Gastroesophageal sphincter (tissue), 4 donors: ENCODE data around the gene ZMIZ1. TPM values are rescaled to one million over a fixed set of nuclear protein-coding genes. Genes with fewer than 3 reads are reported as not detected.

ENCODE experiments used
- ATAC-seq: fragments of 150-250 bp; one replicate; pipeline ENCODE4 v1.9.1; 2016; ENCODE audit warnings: mild to moderate bottlenecking, moderate library complexity
- H3K27ac ChIP-seq, 4 donors: fragments of 200-600 bp; sonication (generic) in 3 of 4; 1 replicate in 3 of 4; 2 replicates in 1 of 4; pipeline ENCODE4 v1.5.1; 2016 to 2019
- H3K27me3 ChIP-seq: fragments of 200-600 bp; sonication (generic); one replicate; pipeline ENCODE4 v1.5.1; 2019
- H3K36me3 ChIP-seq, 2 donors: fragments of 200-600 bp; sonication (generic); one replicate each; pipeline ENCODE4 v1.5.1; 2019; ENCODE audit warnings: control low read depth in 1 of 2
- H3K4me1 ChIP-seq, 3 donors: fragments of 200-600 bp; sonication (generic); 1 replicate in 2 of 3; 2 replicates in 1 of 3; pipeline ENCODE4 v1.5.1; 2016 to 2019; ENCODE audit warnings: control low read depth in 2 of 3
- H3K4me3 ChIP-seq, 2 donors: fragments of 200-600 bp; sonication (generic); one replicate each; pipeline ENCODE4 v1.5.1; 2019; ENCODE audit warnings: mild to moderate bottlenecking in 1 of 2, moderate library complexity in 1 of 2
- H3K9me3 ChIP-seq, 3 donors: fragments of 200-600 bp; sonication (generic); one replicate each; pipeline ENCODE4 v1.5.1; 2017 to 2019; ENCODE audit warnings: control low read depth in 2 of 3
- CTCF ChIP-seq, 4 experiments: fragments of 200-600 bp in 2 of 4; fragments of 450-650 bp in 2 of 4; sonication (generic) in 1 of 4; IDR thresholded peaks; one replicate each; pipeline ENCODE4 v1.5.1; 2017 to 2019; ENCODE audit warnings: antibody characterized with exemption in 4 of 4, mild to moderate bottlenecking in 2 of 4, moderate library complexity in 2 of 4
- EP300 ChIP-seq: sonication (generic); formaldehyde crosslinking; IDR thresholded peaks from one replicate; pipeline ENCODE4 v1.6.1; 2017; ENCODE audit warnings: antibody characterized with exemption, mild to moderate bottlenecking
- POLR2A ChIP-seq, 2 donors: fragments of 450-650 bp; IDR thresholded peaks; one replicate each; pipeline ENCODE4 v1.6.1; 2017; ENCODE audit warnings: antibody characterized with exemption in 2 of 2, mild to moderate bottlenecking in 2 of 2, moderate library complexity in 1 of 2
- POLR2AphosphoS5 ChIP-seq: sonication (generic); formaldehyde crosslinking; IDR thresholded peaks from one replicate; pipeline ENCODE4 v1.6.1; 2017; ENCODE audit warnings: antibody characterized with exemption
- WGBS, 2 donors: methylation state at CpG; one replicate each; pipeline ENCODE4 v1.1.5; 2018; ENCODE audit warnings: low coverage in 1 of 2; 5-methylcytosine and 5-hydroxymethylcytosine counted together
- total RNA-seq, 4 donors: library from RNA; depleted of rRNA; stranded (reverse); fragments of >200 nt; gene quantifications; one replicate each; pipeline ENCODE4 v1.1.0, GENCODE V29; 2016

ZMIZ1 gene
- total RNA-seq, 4 donors from 2014 or later: 36.3 to 79.2 (median 67.1) TPM

GRCh38 chr10:79070606-79071395 lies 2.0 kb downstream of the ZMIZ1 start:
- WGBS, 2 donors: 0% methylated on average over 7 of the region's 32 CpGs; no CpG with 5 or more reads in 1 of the 2 donors
- peaks cover 7 to 70% (median 49%) of the 10 kb centered on the region in 3 donors for H3K4me1 ChIP-seq
- TF ChIP-seq CTCF (IDR thresholded peaks at IDR 0.05) (peak in 1 of 4 experiments; percentile 16), POLR2A (IDR thresholded peaks at IDR 0.05) (peak; percentile 66 to 68), EP300 (no peak), POLR2AphosphoS5 (peak; percentile 94)
- peak overlapping the region; percentile 92 to 99 (median 96) for H3K27ac ChIP-seq
- peak overlapping the region; percentile 74 to 77 for H3K4me3 ChIP-seq
- peak; percentile 76 for ATAC-seq
- H3K27me3 ChIP-seq: no peaks in the 10 kb centered on the region
- no peaks in the 10 kb centered on the region for H3K36me3 ChIP-seq
- no peaks in the 10 kb centered on the region for H3K9me3 ChIP-seq

GRCh38 chr10:79071396-79071923 lies 2.7 kb downstream of the ZMIZ1 start:
- 0 to 4% methylated on average over 5 to 10 of the region's 18 CpGs for WGBS, 2 donors
- no peak for ATAC-seq
- peaks cover 7 to 72% (median 54%) of the 10 kb centered on the region in 3 donors for H3K4me1 ChIP-seq
- H3K27me3 ChIP-seq: no peaks in the 10 kb centered on the region
- H3K4me3 ChIP-seq: peak overlapping the region; percentile 74 to 77
- H3K9me3 ChIP-seq: no peaks in the 10 kb centered on the region
- peak overlapping the region; percentile 92 to 99 (median 96) for H3K27ac ChIP-seq
- no peaks in the 10 kb centered on the region for H3K36me3 ChIP-seq
- TF ChIP-seq CTCF (IDR thresholded peaks at IDR 0.05): no peak
- TF ChIP-seq POLR2A (IDR thresholded peaks at IDR 0.05): peak; percentile 37 to 41

- H3K4me3 ChIP-seq: peak overlapping the region; percentile 74 to 77
- ATAC-seq: no peak
- no peaks in the 10 kb centered on the region for H3K9me3 ChIP-seq
- TF ChIP-seq POLR2A (IDR thresholded peaks at IDR 0.05) (no peak), EP300 (no peak), POLR2AphosphoS5 (peak; percentile 76), CTCF (IDR thresholded peaks at IDR 0.05) (no peak)
- H3K4me1 ChIP-seq: peaks cover 7 to 72% (median 56%) of the 10 kb centered on the region in 3 donors
- WGBS, 2 donors: 26 to 35% methylated on average over 8 of the region's 8 CpGs
- no peaks in the 10 kb centered on the region for H3K27me3 ChIP-seq
- no peaks in the 10 kb centered on the region for H3K36me3 ChIP-seq
- H3K27ac ChIP-seq: peak overlapping the region; percentile 92 to 99 (median 96)
These were observed 3.3 kb downstream of the ZMIZ1 start for GRCh38 chr10:79072041-79072441.

GRCh38 chr10:79072994-79073645 lies 4.4 kb downstream of the ZMIZ1 start:
- H3K27ac ChIP-seq: peak overlapping the region; percentile 92 to 99 (median 96)

More at GRCh38 chr10:79072994-79073645, 4.4 kb downstream of the ZMIZ1 start:
- TF ChIP-seq POLR2A (IDR thresholded peaks at IDR 0.05): no peak
- no peak for TF ChIP-seq EP300
- no peak for TF ChIP-seq CTCF (IDR thresholded peaks at IDR 0.05)
- no peak for TF ChIP-seq POLR2AphosphoS5
- peaks cover 10 to 74% (median 62%) of the 10 kb centered on the region in 3 donors for H3K4me1 ChIP-seq
- no CpG with 5 or more reads among the region's 4 CpGs for WGBS, 2 donors
- no peak for ATAC-seq
- no peaks in the 10 kb centered on the region for H3K27me3 ChIP-seq
- peak overlapping the region in 1 of 2 donors; percentile 74 for H3K4me3 ChIP-seq
- no peaks in the 10 kb centered on the region for H3K36me3 ChIP-seq
- H3K9me3 ChIP-seq: no peaks in the 10 kb centered on the region
